H54 (cell line): ENCODE results near the gene CHD9NB.

Source experiments
- DNase-seq: peaks from one replicate; pipeline ENCODE4 v3.0.0; 2011; ENCODE audit warnings: low spot score, mixed read lengths; ENCODE audit not compliant: insufficient read length
- FAIRE-seq: peaks from 3 replicates; lab custom pipeline; 2011; peaks lifted over from hg19 to GRCh38; lab: Jason Lieb, UNC
- POLR2A ChIP-seq: IDR thresholded peaks from 2 replicates; pipeline ENCODE4 v1.6.1; 2011; ENCODE audit warnings: low read depth, mild to moderate bottlenecking, low read length

The CHD9NB gene

DNA sequence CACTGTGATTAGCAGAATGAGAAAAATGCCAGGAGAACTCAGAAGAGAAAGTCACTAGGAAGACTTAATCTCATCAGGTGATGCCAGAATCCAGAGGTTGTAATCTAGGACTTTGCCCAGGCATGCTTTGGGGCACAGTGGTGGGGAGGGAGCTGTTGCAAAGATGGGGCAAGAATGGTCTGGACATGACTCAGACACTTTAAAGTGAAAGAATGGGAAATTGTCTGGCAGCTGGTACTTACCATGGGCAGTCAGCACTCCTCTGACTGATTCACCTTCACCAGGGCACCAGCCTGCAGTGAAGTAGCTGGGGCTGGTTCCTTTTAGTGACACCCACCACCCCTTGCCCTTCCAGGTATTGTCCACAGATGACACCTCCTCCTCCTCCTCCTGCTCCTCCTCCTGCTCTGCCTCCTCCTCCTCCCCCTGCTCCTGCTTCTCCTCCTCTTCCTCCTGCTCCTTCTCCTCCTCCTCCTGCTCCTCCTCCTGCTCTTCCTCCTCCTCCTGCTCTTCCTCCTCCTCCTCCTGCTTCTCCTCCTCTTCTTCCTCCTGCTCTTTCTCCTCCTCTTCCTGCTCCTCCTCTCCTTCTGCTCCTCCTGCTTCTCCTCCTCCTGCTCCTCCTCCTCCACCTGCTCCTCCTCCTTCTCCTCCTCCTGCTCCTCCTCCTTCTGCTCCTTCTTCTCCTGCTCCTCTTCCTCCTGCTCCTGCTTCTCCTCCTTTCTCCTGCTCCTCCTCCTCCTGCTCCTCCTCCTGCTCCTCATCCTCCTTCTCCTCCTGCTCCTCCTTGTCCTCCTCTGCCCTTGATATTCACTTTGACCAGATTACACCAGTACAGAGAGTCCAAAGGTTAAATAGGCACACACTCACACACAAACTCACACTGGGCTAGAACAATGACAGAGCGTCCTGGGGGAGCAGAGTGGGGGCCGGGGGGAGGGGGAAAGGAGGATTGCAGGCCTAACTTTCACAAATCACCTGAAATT, at the start of gene CHD9NB:
Gene CHD9NB, minus strand, starts transcription at position 379 of the 983 bp plus-strand sequence. CDS start 8,739 bp downstream, outside the sequence.
- FAIRE-seq (peak; percentile 41), DNase-seq (peak; percentile 77)
- peak; percentile 36; the same call in 1 of the 2 replicates for TF ChIP-seq POLR2A

DNA sequence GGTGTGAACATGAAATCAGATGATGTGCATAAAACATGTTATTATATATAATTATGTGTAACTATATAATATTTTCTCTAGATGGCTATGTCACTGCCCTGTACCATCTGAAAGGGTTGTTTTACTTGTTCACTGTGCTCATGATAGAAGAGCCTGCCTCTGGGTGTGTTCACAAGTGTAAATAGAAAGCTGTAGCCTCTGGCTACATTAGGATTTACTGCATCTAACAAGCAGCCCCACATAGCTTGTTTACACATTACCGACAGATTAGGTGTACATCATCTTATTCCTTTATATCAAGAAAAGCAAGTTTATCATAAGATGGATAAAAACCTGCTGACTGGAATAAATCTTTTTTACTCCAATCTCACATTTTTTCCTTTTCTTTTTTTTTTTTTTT, 48.2 kb upstream of the CHD9NB start:
- TF ChIP-seq POLR2A = no peak
- DNase-seq (no peak), FAIRE-seq (no peak)

DNA sequence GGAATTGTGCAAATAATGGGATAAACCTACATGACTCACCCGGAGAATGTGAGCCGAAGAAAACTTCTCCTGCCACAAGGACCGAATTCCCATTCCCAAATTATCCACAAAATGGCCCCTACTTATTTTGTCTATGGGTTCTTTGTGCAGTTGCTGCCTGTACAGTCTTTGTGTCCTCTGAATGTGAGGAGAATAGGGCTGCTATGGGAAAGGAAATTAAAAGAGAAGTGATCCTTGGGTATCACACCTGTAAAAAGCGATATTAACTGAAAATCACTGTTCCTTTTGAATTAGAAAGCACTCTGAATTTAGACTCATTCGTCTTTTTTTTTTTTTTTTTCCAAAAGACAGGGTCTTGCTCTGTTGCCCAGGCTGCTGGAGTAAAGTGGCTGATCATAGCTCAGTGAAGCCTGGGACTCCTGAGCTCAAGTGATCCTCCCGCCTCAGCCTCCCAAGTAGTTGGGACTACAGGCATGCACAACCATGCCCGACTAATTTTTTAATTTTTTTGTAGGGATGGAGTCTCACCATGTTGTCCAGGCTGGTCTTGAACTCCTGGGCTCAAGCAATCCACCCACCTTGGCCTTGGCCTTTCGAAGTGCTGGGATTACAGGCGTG, 47.5 kb upstream of the CHD9NB start:
- no peak for DNase-seq
- TF ChIP-seq POLR2A = no peak
- FAIRE-seq = no peak

DNA sequence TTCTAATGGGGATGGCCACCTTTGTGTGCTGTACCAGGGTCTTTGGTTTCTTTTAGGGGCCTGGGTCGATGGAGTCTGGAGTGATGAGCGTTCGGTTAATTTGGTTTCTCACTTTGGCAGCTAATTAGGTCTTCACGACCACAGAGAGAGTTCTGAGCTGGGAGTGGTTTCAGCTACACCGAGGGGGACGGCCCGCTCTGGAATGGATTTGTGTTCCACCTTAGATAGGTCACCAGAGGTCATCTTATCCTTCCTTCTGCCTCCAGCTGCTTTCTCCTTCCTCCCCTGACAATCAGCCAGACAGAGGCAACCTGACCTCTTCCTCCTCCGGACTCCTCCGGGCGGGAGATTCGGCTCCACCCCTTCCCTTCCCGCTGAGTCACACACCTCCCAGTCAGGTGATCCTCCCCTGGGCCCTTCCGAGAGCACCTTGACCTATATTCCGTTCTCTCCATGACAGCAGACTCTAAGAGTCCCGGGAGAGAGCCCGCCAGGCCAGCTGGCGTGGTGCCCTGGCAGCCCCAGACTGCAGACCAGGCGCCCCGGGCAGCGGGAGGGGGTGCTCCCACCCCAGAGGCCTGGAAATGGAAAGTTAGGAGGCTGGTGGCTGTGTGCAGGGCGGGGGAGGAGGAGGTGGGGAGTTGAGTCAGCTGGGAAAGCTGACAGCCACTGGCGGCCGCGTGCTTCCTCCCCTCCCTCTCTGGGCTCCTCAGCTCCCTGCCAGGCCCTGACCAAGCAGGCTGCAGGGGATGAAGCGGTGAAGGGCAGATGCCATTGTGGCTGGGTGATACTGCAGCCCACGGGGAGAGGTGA, 46.8 kb upstream of the CHD9NB start:
- peak; percentile 79 for DNase-seq
- TF ChIP-seq POLR2A = peak; percentile 16; the same call in 1 of the 2 replicates
- peak; percentile 80 for FAIRE-seq

DNA sequence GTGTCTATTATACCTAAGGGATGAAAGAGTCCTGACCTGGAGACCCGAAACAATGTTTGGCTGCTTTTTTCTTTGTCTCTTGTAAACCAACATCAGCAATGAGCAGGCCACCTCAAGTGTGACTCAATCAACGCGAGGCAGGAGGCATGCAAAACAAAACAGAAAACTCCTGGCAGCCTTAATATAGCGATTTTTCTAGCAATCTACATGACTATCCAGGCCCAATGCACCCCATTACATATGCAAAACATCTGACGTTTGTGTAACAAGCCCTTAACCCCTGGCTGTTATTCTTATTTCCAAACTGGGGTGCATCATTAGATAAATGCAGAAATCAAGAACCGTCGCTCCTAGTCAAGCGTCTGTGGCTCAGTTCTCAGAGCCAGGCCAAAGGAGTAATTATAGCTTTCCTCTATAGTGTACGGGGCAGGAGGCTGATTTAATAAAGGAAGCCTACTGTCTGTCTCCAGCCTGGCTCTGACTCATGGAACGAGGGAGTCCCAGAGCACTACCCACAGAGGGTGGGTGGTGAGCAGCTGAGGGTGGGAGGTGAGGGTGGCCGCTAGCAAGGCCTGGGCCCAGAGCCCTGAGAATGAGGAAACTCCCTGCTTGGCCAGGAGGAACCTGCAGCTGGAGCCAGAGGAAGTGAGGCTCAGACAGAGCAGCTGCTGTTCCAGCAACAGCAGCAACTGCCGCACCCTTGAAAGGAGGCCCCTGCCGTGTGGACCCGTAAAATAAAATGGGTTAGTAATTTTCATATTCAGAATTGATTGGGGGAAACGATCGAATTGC, 46.0 kb upstream of the CHD9NB start:
- DNase-seq (peak; percentile 54), FAIRE-seq (peak; percentile 43)
- no peak for TF ChIP-seq POLR2A

DNA sequence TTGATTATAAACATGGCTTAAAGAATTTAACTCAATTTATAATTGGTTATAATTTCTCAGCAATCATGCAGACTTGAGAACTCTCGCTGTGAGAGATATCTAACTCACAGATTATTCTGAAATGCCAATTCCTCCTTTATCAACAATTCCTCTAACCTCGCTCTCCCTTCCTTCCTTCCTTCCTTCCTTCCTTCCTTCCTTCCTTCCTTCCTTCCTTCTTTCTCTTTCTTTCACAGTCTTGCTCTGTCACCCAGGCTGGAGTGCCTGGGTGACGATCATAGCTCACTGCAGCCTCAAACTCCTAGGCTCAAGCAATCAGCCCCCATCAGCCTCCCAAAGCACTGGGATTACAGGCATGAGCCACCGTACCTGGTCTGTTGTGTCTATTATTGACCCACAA, 44.5 kb upstream of the CHD9NB start:
- no peak for DNase-seq
- FAIRE-seq = no peak
- no peak for TF ChIP-seq POLR2A

DNA sequence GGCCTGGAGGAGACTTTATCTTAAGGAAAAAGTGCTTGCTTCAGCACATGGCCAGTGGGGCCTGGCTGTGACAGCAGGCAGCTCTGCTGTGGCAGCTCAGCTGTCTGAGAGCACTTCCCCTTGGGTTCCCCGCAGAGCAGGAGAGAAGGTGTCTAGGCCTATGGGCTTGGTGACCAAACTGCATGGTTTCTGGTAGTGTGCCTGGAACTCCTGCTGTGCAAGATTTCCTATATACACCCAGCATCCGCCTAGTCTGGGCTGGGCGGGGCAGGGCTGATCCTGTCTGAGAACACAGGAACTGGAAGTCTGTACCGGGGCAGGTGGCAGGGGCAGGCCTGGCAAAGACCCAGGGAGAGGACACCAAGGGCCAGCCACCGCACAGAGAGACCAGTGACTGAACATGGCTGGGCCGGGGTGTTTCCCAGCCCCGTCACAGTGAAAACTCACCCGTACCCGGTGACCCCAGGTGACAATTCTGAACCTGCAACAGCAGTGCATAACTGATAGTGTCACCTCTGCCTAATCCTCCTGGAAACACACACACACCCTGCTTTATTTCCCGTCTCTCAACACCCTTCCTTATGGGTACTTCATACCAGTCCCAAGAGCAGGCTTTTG, 41.4 kb upstream of the CHD9NB start:
- TF ChIP-seq POLR2A = no peak
- DNase-seq (peak; percentile 62), FAIRE-seq (peak; percentile 85)

DNA sequence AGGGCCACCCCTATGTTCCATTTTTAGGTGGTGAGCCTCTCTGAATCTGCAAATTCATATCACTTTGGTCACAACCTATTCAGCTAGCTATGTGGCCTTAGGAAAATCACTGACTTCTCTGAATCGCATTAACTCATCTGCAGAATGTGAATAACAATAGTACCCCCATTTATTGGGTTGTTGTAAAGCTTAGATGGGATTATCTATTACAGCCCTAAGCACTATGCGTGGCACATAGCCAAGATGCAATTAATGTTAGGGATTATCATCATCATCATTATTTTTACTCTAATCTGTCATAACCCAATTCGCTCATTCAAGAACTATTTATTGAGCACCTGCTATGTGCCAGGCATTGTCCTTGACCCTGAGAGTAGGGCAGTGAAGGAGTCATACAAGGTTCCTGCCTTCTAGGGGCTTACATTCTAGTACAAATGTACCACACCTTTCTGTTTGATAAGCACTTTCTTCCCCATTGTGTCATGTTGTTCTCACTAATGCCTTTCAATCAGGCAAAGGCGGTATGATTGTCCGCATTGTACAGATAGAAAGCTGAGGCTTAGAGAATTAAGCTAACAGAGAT, 40.6 kb upstream of the CHD9NB start:
- no peak for TF ChIP-seq POLR2A
- no peak for FAIRE-seq
- no peak for DNase-seq

DNA sequence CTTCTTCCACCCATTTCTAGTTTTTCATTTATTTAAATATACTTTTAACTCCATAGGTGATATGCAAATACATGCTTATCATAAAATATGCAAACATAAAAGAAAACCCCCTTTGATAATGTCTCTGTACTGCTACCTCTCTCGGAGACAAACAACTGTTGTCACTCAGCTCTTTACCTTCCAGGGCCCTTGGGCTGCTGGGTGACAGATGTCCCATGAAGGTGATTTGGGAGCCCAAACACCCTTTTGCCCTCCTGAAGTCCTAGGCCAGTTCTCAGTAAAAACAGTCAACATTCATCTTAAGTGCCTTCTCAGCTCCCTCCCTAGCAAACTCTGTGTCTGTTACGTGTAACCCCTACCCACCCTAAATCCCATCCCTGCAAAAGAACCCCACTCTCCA, 39.6 kb upstream of the CHD9NB start:
- no peak for DNase-seq
- no peak for FAIRE-seq
- no peak for TF ChIP-seq POLR2A

DNA sequence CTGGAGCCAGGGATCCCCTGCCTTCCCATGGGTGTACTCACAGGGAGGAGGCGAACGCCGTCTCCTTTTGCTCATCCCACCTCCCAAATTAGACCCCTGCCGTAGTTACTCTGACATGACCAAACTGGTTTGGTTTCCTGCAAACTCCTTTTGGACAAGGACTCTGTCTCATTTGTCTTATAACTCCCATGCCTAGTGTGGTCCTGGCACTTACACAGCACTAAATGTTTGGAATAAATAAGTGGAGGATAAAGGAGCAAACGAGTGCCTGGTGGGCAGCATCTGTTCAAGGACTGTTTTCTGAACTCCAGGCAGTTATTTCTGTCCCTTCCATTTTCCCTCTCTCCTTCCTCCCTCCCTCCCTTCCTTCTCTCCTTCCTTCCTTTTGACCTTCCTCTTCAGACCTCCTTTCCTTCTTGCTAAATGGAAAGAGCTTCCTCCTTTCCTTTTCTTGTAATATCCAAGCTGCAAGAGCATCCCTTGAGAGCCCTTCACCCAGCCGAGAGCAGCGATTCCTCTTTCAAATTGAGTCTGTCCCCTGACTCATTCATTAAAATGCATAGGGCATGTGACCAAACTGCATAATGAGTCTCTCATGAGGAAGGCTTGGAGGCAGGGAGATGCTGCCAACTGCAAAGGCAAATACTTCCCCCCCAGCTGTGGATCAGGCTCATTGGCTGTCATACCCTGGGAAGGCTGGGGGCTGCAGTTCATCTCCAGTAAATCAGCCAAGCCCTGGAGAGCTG, 38.9 kb upstream of the CHD9NB start:
- DNase-seq (no peak), FAIRE-seq (no peak)
- TF ChIP-seq POLR2A = no peak

DNA sequence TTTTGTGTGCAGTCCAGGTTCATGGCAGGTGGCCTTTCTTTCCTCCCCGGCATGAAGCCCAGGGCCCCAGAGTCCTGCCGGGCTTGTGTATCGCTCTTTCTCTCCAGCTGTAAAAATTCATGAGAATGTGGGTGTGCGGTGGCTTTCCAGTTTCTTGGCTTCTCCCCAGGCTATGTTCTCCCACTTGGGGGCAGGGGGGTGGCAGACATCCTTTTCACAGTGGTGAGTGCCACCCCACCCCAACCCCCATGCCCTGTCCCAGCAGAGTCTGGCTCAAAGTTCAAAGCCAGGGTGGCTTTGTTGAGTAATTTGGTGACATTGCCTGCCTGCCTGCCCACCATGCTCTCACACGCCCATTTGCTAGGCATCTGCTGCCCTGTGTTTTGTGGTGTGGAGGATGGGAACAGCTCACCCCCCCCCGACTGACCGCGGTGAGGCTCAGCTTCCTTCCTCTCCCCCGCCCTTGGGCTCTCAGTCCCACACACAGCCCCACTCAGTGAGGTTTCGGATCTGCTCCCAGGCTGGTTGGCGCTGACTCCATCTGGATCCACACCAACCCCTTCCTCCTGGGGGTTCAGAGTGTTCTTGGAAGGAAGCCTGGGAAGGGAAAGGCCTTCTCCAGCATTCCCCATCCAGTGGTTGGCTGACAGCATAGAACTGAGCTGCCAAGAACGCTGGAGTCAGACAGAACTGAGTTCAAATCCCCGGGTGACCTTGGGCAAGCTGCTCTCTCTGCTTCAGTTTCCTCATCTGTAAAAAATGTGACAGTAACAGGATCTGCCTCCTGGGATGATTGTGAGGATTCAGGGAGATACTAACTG, 38.1 kb upstream of the CHD9NB start:
- peak; percentile 15 for FAIRE-seq
- TF ChIP-seq POLR2A = peak; percentile 20; the same call in 1 of the 2 replicates
- DNase-seq = no peak

DNA sequence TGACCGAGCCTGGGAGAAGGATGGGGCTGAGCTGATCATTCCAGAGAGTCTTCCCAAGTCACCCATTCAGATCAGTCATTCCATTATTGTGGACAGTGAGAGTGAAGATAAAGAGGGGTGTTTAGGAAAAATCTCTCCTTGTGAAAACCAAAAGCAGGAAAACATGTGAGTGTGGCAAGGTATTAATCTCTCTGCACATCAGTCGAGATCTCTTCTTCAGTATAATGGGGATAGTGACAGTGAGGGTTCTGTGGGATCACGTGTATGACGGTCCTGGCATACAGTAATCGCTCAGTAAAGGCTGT, 37.5 kb upstream of the CHD9NB start:
- FAIRE-seq (no peak), DNase-seq (no peak)
- no peak for TF ChIP-seq POLR2A
